Suppressor macrophage treated with lipopolysaccharide for 1 hour (primary cell): Measurements from ENCODE around the gene GATB.

Experiments used
- DNase-seq, 3 donors: peaks; one replicate each; pipeline ENCODE4 v3.0.0-alpha.2; 2020 to 2022

The GATB gene, protein sequence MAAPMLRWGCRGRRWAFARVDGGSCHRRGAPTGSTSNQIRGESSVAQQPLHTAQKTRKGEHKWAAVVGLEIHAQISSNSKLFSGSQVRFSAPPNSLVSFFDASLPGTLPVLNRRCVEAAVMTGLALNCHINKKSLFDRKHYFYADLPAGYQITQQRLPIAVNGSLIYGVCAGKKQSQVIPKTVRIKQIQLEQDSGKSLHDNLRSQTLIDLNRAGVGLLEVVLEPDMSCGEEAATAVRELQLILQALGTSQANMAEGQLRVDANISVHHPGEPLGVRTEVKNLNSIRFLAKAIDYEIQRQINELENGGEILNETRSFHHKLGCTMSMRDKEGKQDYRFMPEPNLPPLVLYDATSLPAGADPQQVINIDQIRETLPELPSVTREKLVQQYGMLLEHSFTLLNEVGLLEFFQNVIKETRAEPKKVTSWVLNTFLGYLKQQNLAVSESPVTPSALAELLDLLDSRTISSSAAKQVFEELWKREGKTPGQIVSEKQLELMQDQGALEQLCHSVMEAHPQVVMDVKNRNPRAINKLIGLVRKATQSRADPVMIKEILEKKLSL

GRCh38 chr4:151760712-151761661, at the start of gene GATB:
Gene GATB, minus strand, starts transcription at chr4:151761007. Its CDS starts 25 bp downstream, at chr4:151760982.
- peak; percentile 95 to 97 (median 97) for DNase-seq

DNA sequence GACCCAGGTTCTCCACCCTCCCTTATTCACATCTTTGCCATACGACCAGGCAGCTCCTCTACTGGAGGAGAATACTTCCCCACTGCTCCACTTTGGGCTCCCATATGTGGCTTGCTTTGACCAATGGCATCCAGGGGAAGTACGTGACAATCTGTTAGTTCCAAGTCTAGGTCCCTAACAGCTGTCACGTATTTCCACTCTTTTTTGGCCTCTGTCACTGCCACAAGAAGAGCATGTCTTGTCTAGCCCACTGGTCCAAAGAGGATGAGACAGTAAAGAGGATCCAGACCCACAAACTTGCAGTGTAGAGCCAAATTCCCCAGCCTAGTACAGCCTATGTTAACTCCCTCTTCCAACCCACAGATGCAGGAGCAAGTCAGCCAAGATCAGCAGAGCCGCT, 49.7 kb upstream of the GATB start:
- DNase-seq: no peak

GRCh38 chr4:151809716-151810115, 48.9 kb upstream of the GATB start:
- no peak for DNase-seq

DNA sequence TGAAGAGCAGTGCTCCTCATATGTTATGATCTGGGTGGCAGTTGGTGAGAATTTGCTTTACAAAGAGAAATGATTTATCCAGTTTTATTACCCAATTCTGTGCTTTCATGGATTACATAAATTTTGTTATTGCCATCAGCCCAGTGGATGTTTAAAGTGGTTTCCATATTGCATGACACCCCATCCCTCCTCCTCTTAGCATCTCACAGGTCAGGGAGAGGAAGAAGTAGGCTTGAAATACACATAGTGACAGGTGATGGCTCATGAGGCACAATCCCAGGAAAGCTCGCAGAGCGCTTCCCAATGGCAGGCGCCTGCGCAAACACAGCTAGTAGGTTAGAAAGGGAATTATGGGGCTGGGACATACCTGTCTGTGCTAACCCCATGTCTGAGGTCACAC, 47.7 kb upstream of the GATB start:
- no peak for DNase-seq

- DNase-seq: no peak
These were observed 47.3 kb upstream of the GATB start for GRCh38 chr4:151808120-151808529.

DNA sequence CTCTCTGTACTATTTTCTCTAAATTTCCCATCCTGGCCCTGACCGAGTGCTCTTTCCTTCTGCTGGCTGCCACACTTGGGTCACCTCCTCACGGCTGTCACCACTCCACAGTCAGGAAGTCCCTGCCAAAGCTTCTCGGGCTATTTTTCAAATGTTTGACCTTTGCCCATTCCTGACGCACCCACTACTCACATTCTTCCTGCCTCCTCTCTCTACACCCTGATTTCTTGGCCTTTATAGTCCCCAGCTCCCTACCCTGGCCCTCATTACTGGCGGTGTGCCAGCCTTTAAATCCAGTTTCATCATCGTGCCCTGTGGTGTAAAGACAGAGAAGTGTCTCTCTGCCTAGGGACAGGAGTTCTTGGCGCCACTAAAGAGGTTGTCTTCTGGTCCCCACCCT, 46.4 kb upstream of the GATB start:
- no peak for DNase-seq

GRCh38 chr4:151806511-151806927, 45.7 kb upstream of the GATB start:
- no peak for DNase-seq

GRCh38 chr4:151804821-151805220, 44.0 kb upstream of the GATB start:
- DNase-seq: no peak

DNA sequence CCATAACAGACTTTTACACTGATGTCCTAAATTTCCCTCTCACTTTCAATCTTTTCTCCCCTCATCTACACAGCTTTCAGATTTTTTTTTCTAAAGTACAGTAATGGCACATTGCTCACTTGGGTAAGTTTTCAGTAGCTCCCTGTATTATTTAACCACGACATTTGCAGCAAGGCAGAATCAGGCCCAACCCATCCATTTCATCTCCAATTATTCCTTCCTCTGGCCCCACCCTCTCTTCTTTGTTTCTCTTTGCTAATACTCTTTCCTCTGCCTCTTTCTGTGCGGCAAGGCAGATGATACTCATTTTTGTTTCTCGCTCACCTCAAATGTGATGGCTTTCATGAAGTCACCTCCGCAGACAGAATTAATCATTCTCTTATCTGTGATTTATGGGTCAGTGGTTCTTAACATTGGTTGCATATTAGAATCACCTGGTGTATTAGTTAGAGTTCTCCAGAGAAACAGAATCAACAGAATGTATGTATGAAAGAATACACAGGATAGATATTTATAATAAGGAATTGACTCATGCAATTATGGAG, 43.4 kb upstream of the GATB start:
- no peak for DNase-seq

DNA sequence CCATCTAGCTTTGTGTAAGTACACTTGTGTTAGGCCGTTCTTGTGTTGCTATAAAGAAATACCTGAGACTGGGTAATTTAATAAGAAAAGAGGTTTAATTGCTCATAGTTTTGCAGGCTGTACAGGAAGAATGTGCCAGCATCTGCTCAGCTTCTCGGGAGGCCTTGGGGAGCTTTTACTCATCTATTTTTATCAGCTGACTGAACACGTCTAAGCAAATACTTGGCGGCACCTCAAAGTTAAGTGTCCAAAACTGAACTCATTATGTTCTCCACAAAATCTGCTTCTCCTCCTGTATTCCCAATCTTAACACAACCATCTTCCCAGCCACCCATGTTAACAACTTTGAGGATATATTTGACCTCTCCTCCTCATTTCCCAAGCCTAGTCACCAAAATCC, 42.4 kb upstream of the GATB start:
- DNase-seq: no peak

DNA sequence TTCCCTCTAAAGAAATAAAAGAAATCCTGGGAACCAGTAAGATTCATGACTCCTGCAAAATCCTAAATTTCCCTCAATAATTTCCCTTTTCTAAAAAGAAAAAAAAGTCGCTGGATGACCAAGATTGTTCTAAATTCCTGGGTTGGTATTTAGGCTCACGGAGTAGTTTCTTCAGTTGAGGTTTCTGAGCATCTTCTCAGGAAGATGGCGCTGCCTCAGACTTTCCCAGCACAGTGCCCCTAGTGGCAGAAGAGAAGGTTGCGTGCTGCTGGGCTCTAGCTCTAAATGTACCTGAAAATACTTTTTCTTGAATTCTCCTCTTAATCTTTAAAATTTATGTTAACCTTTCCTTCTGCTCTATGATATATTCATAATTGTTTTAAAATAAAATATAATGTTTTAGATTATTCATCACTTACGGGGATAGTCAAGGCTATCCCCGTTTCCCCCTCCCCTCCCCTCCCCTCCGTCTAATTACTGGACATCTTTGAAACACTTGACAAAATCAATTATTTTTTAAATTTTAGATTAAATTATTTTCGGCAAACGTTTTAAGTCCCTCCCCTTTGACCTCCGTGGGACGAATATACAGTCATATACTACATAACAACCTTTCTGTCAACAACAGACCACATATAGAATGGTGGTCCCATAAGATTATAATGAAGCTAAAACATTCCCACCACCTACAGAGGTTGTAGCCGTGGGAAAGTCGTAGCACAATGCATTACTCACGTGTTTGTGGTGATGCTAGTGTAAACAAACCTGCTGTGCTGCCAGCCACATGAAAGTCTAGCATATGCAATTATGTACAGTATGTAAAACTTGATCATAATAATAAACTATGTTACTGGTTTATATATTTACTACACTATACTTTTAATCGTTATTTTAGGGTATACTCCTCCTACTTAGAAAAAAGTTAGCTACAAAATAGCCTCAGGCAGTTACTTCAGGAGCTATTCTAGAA, 41.0 kb upstream of the GATB start:
- DNase-seq: peak; percentile 51 to 79 (median 74)

- no peak for DNase-seq
These were observed 38.7 kb upstream of the GATB start for GRCh38 chr4:151799417-151800012.

GRCh38 chr4:151798678-151799416, 38.0 kb upstream of the GATB start:
- DNase-seq: no peak

DNA sequence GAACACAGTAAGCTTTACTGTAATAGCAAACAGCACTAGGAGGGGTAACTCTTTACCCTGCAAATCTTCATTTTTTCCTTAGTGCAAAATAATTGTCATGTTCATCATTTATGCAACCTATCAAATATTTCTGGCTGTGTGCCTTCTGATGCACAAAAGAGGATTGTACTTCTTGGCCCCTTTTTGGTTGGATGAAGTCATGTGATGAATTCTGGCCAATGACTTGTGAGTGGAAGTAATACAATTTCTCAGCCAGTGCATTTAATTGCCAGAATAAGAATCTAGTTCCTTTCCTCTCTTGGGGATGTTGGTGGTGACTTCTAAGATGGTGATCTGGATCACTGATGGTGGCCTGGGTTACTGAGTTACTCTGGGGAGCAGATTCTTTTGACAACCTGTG, 37.0 kb upstream of the GATB start:
- no peak for DNase-seq

GRCh38 chr4:151797131-151797530, 36.3 kb upstream of the GATB start:
- DNase-seq: no peak

DNA sequence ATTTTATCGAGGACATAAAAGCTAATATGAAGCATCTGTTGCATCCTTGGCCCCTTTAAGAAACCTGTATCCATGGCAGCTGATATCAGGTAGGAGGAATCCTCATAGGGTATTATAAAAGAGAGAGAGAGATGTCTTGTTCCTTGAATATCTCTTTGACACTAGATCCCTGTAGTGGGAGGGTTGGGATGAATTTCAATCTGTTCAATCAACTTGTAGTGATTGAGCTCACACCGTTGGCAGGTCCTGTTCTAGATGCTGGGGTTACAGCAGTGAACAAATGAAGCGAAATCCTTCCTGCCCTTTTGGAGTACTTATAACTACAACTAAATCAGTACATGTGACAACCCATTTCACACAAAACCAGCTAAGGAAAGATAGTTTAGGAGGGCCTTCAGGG, 35.3 kb upstream of the GATB start:
- DNase-seq: no peak

- peak in 2 of 3 donors; percentile 10 to 14 for DNase-seq
These were observed 32.2 kb upstream of the GATB start for GRCh38 chr4:151792995-151793394.

GRCh38 chr4:151792530-151792929, 31.7 kb upstream of the GATB start:
- no peak for DNase-seq

- DNase-seq: no peak
These were observed 27.2 kb upstream of the GATB start for GRCh38 chr4:151788021-151788420.

DNA sequence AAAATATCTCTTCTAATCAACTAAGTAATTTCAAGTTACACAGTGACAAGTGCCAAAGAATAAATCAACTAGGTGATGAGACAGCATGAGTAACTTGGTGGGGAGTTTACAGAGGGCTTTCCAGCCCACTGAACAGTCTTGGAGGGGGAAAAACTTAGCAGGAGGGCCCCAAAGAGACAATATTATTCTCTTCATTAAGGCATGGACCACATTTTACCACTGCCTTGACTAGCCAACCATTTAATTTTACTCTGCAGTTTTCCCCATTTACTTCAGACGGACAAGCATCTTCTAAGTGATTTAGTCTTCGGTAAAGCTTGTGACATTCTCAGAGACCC, 25.3 kb upstream of the GATB start:
- no peak for DNase-seq
